Mesenchymal stem cell (in vitro differentiated cells and primary cell): ENCODE measurements around the gene GRIP1.

Experiments used
- DNase-seq: peaks from one replicate; pipeline ENCODE4 v3.0.0-alpha.2; 2013
- H2AFZ ChIP-seq: one replicate; pipeline ENCODE4 v1.6.1; 2013; ENCODE audit warnings: low read depth, mild to moderate bottlenecking, control low read depth, inconsistent platforms, low read length, moderate library complexity
- H2AK5ac ChIP-seq: 2 replicates; pipeline ENCODE4 v1.6.1; 2013; ENCODE audit warnings: low read length, moderate library complexity, mild to moderate bottlenecking, inconsistent platforms; ENCODE audit not compliant: severe bottlenecking
- H2BK120ac ChIP-seq: one replicate; pipeline ENCODE4 v1.6.1; 2013; ENCODE audit warnings: low read depth, mild to moderate bottlenecking, inconsistent platforms, low read length, moderate library complexity
- H2BK12ac ChIP-seq, 2 experiments: one replicate each; pipeline ENCODE4 v1.6.1; 2013; ENCODE audit warnings: inconsistent platforms in 2 of 2, low read length in 2 of 2, mild to moderate bottlenecking in 2 of 2, moderate library complexity in 2 of 2, control low read depth in 1 of 2
- H2BK15ac ChIP-seq: one replicate; pipeline ENCODE4 v1.6.1; 2013; ENCODE audit warnings: mild to moderate bottlenecking, low read depth, inconsistent platforms; ENCODE audit not compliant: poor library complexity, severe bottlenecking
- H2BK5ac ChIP-seq: 2 replicates; pipeline ENCODE4 v1.6.1; 2013; ENCODE audit warnings: low read depth, mild to moderate bottlenecking, low read length, control low read depth, inconsistent platforms; ENCODE audit not compliant: poor library complexity, severe bottlenecking
- H3K14ac ChIP-seq, 2 experiments: one replicate each; pipeline ENCODE4 v1.6.1; 2013; ENCODE audit warnings: inconsistent platforms in 2 of 2, low read length in 2 of 2, control low read depth in 1 of 2, mild to moderate bottlenecking in 1 of 2, moderate library complexity in 1 of 2
- H3K18ac ChIP-seq, 2 experiments: one replicate each; pipeline ENCODE4 v1.6.1; 2013; ENCODE audit warnings: inconsistent platforms in 2 of 2, low read length in 2 of 2, control low read depth in 1 of 2, low read depth in 1 of 2, mild to moderate bottlenecking in 1 of 2
- H3K23ac ChIP-seq, 2 experiments: one replicate each; pipeline ENCODE4 v1.6.1; 2013; ENCODE audit warnings: inconsistent platforms in 2 of 2, low read length in 2 of 2, mild to moderate bottlenecking in 2 of 2, moderate library complexity in 2 of 2, control low read depth in 1 of 2
- H3K27ac ChIP-seq: 2 replicates; pipeline ENCODE4 v1.5.1; 2013; ENCODE audit warnings: mild to moderate bottlenecking, moderate library complexity, low read length, control low read depth, inconsistent platforms; ENCODE audit not compliant: poor library complexity, severe bottlenecking
- H3K27me3 ChIP-seq, 2 experiments: 2 replicates each; pipeline versions ENCODE4 v1.6.1 to v1.7.0; 2013; ENCODE audit warnings: low read length in 2 of 2, mild to moderate bottlenecking in 2 of 2, moderate library complexity in 2 of 2, control low read depth in 1 of 2, inconsistent platforms in 1 of 2; ENCODE audit not compliant: control insufficient read depth in 1 of 2, insufficient read depth in 1 of 2
- H3K36me3 ChIP-seq, 2 experiments: 2 replicates each; pipeline versions ENCODE4 v1.6.1 to v1.7.0; 2013; ENCODE audit warnings: low read length in 2 of 2, control low read depth in 1 of 2, inconsistent platforms in 1 of 2, low read depth in 1 of 2, mild to moderate bottlenecking in 1 of 2; ENCODE audit not compliant: insufficient read depth in 2 of 2, control insufficient read depth in 1 of 2
- H3K4ac ChIP-seq, 2 experiments: one replicate each; pipeline ENCODE4 v1.6.1; 2013; ENCODE audit warnings: inconsistent platforms in 2 of 2, low read length in 2 of 2, mild to moderate bottlenecking in 2 of 2, moderate library complexity in 2 of 2, control low read depth in 1 of 2, low read depth in 1 of 2
- H3K4me1 ChIP-seq: 2 replicates; pipeline ENCODE4 v1.6.1; 2013; ENCODE audit warnings: low read depth, low read length, control low read depth; ENCODE audit not compliant: control insufficient read depth, insufficient read depth
- H3K4me2 ChIP-seq: 2 replicates; pipeline ENCODE4 v1.6.1; 2013; ENCODE audit warnings: low read length, mild to moderate bottlenecking, inconsistent platforms; ENCODE audit not compliant: poor library complexity, severe bottlenecking
- H3K4me3 ChIP-seq, 2 experiments: 2 replicates each; pipeline versions ENCODE4 v1.5.1 to v1.7.0; 2013; ENCODE audit warnings: low read length in 2 of 2, mild to moderate bottlenecking in 2 of 2, control low read depth in 1 of 2, low read depth in 1 of 2; ENCODE audit not compliant: insufficient read depth in 1 of 2
- H3K79me1 ChIP-seq: replicated peaks from 2 replicates; pipeline ENCODE4 v1.6.1; 2013; ENCODE audit warnings: mild to moderate bottlenecking, control low read depth, low read length, inconsistent platforms; ENCODE audit not compliant: poor library complexity, severe bottlenecking
- H3K9ac ChIP-seq: 2 replicates; pipeline ENCODE4 v1.7.0; 2013; ENCODE audit warnings: mild to moderate bottlenecking, low read length, moderate library complexity
- H3K9me3 ChIP-seq: 2 replicates; pipeline ENCODE4 v1.7.0; 2013; ENCODE audit warnings: mild to moderate bottlenecking, low read length; ENCODE audit not compliant: control insufficient read depth
- H4K8ac ChIP-seq: one replicate; pipeline ENCODE4 v1.6.1; 2013; ENCODE audit warnings: inconsistent platforms, mild to moderate bottlenecking, low read length, moderate library complexity
- H4K91ac ChIP-seq: one replicate; pipeline ENCODE4 v1.6.1; 2013; ENCODE audit warnings: mild to moderate bottlenecking, low read length, inconsistent platforms
- WGBS: methylation state at CpG from one replicate; pipeline ENCODE4 v1.1.7; 2013; ENCODE audit warnings: mixed read lengths; 5-methylcytosine and 5-hydroxymethylcytosine counted together

The GRIP1 gene

DNA sequence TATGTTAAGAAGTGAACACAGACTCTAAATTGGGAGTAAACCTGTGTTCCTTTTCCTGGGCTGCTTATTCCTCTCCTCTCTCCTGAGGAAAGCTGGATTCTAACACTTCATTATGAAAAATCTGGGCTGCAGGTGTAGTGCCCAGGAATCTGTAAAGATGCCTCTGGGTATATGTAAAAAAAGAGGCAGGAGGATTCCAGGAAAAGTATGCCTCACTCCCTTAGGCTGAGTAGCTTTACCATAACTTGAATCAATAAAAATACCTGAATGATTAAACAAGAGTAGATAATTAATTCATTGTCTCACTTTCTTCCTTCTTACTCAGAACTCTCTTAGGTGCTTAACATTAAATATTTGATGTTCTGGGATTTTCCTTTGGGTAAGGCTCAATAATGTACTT is 185.1 kb downstream of the GRIP1 start:
- Histone ChIP-seq H4K91ac (no peak overlapping the region), H3K4me1 (no peaks in the 10 kb centered on the region), H2AK5ac (no peak overlapping the region), H3K27me3 (peaks cover 0 to 13% of the 10 kb centered on the region in 2 experiments), H3K79me1 (no peaks in the 10 kb centered on the region), H3K9ac (no peak overlapping the region), H3K23ac (no peak overlapping the region), H4K8ac (no peak overlapping the region), H3K9me3 (peaks cover 4% of the 10 kb centered on the region), H3K14ac (no peak overlapping the region), H3K4me3 (no peak overlapping the region), H3K36me3 (no peaks in the 10 kb centered on the region), H2BK15ac (no peak overlapping the region), H3K18ac (no peak overlapping the region), H2BK12ac (no peak overlapping the region), H3K4ac (no peak overlapping the region), H2BK5ac (no peak overlapping the region), H2AFZ (no peak overlapping the region), H3K4me2 (no peak overlapping the region), H3K27ac (no peak overlapping the region), H2BK120ac (no peak overlapping the region)
- DNase-seq, result no peak

DNA sequence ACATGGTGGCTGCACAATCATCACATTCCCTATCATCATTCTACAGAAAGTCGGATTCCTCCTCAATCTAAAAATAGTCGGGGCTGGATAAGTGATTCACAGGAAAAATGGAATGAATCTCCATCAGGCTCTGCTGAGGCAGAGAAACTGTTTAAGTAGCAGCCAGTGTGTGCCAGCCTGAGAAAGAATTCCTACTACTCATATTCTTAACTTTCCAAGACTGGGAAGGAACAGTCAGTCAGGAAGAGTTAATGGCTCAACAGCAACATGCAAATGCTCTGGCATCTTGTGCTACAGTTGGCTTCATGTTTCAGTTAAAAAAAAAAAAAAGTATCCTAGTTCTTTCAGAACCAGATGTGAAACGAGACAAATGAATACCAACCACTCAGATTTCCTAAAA is 187.0 kb downstream of the GRIP1 start:
- Histone ChIP-seq H2AFZ (no peak overlapping the region), H3K14ac (no peak overlapping the region), H4K8ac (no peak overlapping the region), H3K4me3 (no peak overlapping the region), H3K27me3 (peaks cover 0 to 7% of the 10 kb centered on the region in 2 experiments), H2BK5ac (no peak overlapping the region), H3K9ac (no peak overlapping the region), H3K23ac (no peak overlapping the region), H4K91ac (no peak overlapping the region), H3K4me2 (no peak overlapping the region), H2BK15ac (no peak overlapping the region), H3K36me3 (no peaks in the 10 kb centered on the region), H2AK5ac (no peak overlapping the region), H2BK120ac (no peak overlapping the region), H3K9me3 (peaks cover 4% of the 10 kb centered on the region), H3K4me1 (no peaks in the 10 kb centered on the region), H2BK12ac (no peak overlapping the region), H3K4ac (no peak overlapping the region), H3K27ac (no peak overlapping the region), H3K79me1 (no peaks in the 10 kb centered on the region), H3K18ac (no peak overlapping the region)
- DNase-seq, result no peak
- 73% methylated on average over 2 of the region's 3 CpGs for WGBS

DNA sequence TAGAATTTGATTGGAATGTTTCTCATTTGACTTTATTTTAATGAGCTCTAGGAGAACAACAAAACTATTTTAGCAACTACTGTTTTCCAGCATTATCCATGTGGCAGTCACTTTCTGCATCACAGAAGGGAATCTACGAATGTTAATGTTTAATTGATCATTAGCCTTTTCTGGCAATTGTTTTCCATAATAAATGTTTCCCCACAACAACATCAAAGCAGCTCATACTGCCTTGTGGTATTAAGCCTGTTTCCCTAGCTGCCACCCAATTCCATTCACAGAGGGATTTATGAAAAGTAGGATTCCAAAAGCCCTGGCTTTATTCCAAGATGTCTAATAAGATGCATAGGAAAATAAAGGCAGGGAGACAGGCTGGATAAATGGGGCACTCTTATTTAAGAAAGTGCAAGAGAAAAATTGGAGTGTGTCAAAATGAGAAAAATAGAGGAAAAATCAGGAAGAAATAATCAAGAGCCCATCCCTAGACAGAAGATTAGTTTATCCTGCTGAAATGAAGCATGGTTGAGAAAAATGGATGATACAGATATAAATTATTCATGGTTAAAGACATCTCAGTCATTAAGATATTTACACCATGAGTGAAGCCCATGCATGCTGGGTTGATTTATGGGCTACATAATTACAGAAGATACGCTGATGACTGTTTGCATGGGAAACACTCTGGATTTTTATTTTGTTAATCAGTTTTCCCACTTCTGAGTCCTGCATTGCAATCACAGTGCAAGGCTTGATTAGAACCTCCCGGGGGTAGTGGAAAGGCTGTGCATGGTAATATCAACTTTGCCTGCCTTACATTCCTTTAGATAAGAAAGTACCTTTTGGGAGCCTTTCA is 196.3 kb downstream of the GRIP1 start:
- Histone ChIP-seq H3K36me3 (no peaks in the 10 kb centered on the region), H4K8ac (no peak overlapping the region), H3K4ac (no peak overlapping the region), H2BK12ac (no peak overlapping the region), H3K27me3 (no peaks in the 10 kb centered on the region), H3K14ac (no peak overlapping the region), H2BK5ac (no peak overlapping the region), H3K23ac (no peak overlapping the region), H3K4me1 (no peaks in the 10 kb centered on the region), H3K9me3 (no peaks in the 10 kb centered on the region), H3K18ac (no peak overlapping the region), H2AK5ac (no peak overlapping the region), H3K4me2 (no peak overlapping the region), H3K9ac (no peak overlapping the region), H3K27ac (no peak overlapping the region), H2BK120ac (no peak overlapping the region), H2BK15ac (no peak overlapping the region), H3K4me3 (no peak overlapping the region), H3K79me1 (no peaks in the 10 kb centered on the region), H2AFZ (no peak overlapping the region), H4K91ac (no peak overlapping the region)
- 65% methylated on average over 2 of the region's 3 CpGs for WGBS
- no peak for DNase-seq

DNA sequence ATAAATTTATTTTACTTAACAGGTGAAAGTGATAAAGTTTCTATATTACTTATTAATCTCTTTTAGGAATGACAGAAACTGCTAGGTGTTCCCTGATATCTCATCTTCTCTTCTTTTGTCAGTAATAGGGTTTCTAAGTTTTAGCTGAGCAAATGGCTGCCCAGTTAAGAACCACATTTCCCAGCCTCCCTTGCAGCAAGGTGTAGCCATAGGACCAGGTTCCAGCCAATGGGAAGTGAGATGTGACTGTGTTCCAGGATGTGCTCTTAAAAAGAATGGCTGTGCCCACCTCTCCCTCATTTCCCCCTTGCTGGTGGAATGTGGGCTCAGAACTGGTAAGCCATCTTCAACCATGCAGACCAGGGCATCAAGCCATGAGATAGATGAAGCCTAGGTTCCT is 210.9 kb downstream of the GRIP1 start:
- no peak for DNase-seq
- peaks cover 10 to 13% of the 10 kb centered on the region in 2 experiments for H3K27me3 ChIP-seq
- no peak overlapping the region for H2BK15ac ChIP-seq
- no peaks in the 10 kb centered on the region for H3K4me1 ChIP-seq
- H3K4me2 ChIP-seq, result no peak overlapping the region
- no peak overlapping the region for H2BK120ac ChIP-seq
- H3K9me3 ChIP-seq, result no peaks in the 10 kb centered on the region
- no peak overlapping the region for H2AFZ ChIP-seq
- H2BK12ac ChIP-seq, result no peak overlapping the region
- H3K79me1 ChIP-seq, result no peaks in the 10 kb centered on the region
- no peak overlapping the region for H4K91ac ChIP-seq
- no peak overlapping the region for H2BK5ac ChIP-seq
- H3K4me3 ChIP-seq, result no peak overlapping the region
- H3K14ac ChIP-seq, result no peak overlapping the region
- H3K27ac ChIP-seq, result no peak overlapping the region
- no peak overlapping the region for H3K18ac ChIP-seq
- H2AK5ac ChIP-seq, result no peak overlapping the region
- H3K23ac ChIP-seq, result no peak overlapping the region
- no peak overlapping the region for H4K8ac ChIP-seq
- H3K9ac ChIP-seq, result no peak overlapping the region
- H3K4ac ChIP-seq, result no peak overlapping the region
- H3K36me3 ChIP-seq, result no peaks in the 10 kb centered on the region
